ENCODE results near the gene PDC.
"Not testable (repeated sequence)": the region's sequence is repeated elsewhere in the genome, so short reads cannot be mapped to it uniquely, and the experiment has no call there.

The PDC gene

GRCh38 chr1:186465491-186465890 is 4.6 kb upstream of the PDC start:
- not testable (repeated sequence) for DNase-seq

DNA sequence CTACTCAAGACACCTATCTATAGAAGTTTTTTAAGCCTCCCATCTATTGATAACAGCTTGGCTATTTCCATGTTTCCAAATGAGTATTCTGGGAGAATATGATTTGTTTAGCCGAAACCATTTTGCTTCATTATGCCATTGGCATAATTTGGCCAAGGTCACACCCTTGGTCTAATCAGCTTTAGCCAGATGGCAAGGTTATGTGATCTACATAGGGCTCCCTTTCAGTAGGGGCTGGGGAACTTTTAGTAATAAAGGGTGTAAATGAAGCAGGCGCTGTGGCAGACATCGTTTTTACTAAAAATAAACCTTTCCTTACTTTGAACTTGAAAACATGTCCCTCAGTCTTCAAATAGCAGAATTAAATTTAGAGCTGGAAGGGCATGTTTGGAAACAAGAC is 3.0 kb upstream of the PDC start:
- DNase-seq: no peak

GRCh38 chr1:186463511-186463910 is 2.6 kb upstream of the PDC start:
- no peak for DNase-seq

GRCh38 chr1:186459161-186459560 is 1.8 kb downstream of the PDC start:
- DNase-seq: not testable (repeated sequence)

GRCh38 chr1:186456729-186457255 is 4.1 kb downstream of the PDC start:
- no peak for DNase-seq

- DNase-seq: no peak
Observed at GRCh38 chr1:186454981-186455380, 5.9 kb downstream of the PDC start.

DNA sequence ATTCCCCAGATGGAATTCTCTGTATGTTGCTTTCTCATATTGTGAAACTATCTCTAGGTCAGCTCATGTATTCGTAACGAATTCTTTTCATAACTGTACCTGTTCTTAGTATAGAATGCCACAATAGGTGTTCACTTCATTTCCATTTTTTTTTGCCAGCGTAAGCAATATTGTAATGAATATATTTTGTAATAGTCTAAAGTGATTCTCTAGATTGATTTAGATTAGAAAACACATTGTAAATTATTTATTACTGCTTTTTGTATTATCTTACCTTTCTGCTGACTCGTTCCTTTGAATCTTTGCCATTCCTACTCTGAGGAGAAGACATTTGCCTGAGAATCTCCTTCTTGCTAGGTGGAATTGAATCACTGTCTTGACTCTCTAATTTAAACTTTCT is 14.8 kb downstream of the PDC start:
- DNase-seq: no peak

DNA sequence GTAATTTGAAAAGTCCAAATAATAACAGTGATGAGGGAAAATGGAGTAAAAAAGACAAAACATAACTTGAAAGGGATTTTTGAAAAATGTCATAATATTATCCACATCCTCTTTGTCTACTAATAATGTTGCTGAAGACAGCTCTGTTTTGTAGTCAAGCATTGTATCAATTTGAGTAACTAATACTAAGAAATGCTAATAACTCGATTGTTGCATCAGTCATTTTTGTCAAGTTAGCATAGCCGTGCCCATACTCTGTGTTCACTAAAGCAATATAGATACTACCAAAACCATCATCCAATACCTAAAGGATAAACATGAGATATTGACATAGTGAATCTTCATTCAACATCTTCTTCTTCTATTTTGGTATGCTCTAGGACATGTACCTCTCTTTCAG is 17.3 kb downstream of the PDC start:
- DNase-seq: no peak

- no peak for DNase-seq
Observed at GRCh38 chr1:186442651-186443375, 18.1 kb downstream of the PDC start.

DNA sequence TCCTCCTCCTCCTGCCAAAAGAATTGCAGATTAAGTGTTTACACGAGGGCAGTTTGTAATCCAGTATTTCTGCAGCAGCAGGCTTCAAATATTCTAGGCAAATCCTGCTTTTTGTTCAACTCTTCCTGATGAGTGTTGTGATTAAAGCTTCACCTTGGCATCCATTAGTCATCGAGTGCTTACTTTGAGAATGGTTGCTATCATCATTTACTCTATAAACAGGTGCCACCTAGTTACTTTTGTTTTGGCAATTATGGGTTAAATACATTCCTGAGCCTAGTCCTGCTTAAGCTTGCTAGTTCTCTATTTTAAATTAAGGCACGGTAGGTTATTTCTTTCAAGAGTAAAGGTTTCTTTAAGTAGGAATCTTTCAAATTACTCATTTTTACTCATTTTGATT is 20.3 kb downstream of the PDC start:
- DNase-seq: no peak

GRCh38 chr1:186438567-186438966 is 22.3 kb downstream of the PDC start:
- DNase-seq: no peak

GRCh38 chr1:186435336-186435735 is 25.6 kb downstream of the PDC start:
- no peak for DNase-seq

DNA sequence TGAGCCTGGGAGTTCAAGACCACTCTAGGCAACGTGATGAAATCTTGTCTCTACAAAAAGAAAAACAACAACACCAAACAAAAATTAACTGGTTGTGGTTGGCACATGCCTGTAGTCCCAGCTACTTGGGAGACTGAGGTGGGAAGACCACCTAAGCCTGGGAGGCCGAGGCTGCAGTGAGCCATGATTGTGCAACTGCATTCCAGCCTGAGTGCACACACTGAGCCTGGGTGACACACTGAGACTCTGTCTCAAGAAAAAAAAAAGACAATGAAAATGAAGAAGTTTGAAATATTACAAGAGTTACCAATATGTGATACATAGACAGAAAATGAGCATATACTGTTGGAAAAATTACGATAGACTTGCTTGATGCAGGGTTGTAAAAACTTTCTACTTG is 31.9 kb downstream of the PDC start:
- no peak for DNase-seq

GRCh38 chr1:186426118-186426517 is 34.8 kb downstream of the PDC start:
- no peak for DNase-seq

DNA sequence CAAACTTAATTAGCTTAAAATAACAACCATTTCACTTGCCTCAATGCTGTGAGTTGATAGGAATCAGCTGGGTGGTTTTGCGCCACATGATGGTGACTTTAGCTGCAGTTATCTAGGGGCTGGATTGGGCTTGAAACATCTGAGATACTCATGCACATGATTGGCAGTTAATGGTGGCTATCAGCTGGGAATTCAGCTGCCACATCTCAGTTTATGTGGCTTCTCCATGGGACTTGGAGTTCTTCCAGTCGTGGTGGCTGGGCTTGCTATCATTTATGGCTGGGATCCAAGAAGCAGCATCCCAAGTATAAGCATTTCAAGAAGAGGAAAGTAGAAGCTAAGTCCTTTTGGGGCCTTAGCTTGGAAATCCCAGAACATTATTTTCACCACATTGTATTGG is 36.4 kb downstream of the PDC start:
- no peak for DNase-seq

GRCh38 chr1:186421446-186421845 is 39.5 kb downstream of the PDC start:
- DNase-seq: no peak

GRCh38 chr1:186420923-186421322 is 40.0 kb downstream of the PDC start:
- no peak for DNase-seq

DNA sequence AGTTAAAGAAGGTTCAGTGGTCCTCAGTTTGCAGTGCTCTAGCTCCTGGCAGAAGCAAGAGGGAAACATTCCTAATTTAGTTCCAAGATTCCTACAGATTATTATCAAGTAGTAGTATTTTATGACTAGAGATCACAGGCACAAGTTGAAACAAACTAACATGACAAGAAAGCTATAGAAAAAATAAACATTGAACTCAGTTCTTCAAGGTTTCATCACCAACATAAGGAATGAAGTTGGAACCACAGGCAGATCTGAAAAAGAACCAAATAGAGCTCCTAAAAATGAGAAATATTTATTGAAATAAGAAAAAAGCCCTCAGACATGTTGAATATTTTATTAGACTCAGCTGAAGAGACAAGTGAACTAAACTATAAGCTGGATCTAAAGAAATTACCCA is 40.6 kb downstream of the PDC start:
- DNase-seq: no peak

DNA sequence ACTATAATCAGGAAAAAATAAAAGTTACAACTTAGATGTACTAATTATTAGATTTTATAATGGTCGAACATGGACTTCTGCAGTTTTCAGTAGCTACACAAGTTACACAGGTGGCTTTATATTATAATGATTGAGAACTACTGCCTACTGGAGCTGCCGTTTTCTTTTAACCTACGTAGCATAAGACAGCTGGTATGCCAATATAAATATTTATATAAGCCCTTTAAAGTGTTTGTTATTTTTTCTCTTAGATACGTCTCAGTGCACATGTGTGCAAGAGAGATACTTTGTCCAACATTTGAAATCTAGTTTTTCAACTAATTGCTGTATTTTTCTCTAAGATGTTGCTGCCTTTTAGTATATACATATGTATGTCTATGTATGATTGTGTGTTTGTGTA is 42.4 kb downstream of the PDC start:
- no peak for DNase-seq

GRCh38 chr1:186413319-186413718 is 47.6 kb downstream of the PDC start:
- DNase-seq: no peak

DNA sequence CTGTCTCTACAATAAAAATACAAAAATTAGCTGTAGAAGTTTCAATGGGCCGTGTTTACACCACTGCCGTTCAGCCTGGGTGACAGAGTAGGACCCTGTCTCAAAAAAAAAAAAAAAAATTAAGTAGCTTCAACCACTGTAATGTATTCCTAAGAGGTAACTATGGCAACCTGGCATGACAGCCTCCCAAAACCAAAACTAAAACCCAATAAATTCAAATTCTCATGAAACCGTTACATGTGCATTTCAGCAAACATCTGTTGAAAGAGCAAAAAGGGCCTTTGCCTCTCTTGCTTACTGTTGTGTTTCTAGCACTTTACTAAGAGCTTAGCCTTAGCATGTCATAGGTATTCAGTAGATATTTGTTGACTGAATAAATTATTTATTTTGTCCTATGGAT is 51.8 kb downstream of the PDC start:
- no peak for DNase-seq

DNA sequence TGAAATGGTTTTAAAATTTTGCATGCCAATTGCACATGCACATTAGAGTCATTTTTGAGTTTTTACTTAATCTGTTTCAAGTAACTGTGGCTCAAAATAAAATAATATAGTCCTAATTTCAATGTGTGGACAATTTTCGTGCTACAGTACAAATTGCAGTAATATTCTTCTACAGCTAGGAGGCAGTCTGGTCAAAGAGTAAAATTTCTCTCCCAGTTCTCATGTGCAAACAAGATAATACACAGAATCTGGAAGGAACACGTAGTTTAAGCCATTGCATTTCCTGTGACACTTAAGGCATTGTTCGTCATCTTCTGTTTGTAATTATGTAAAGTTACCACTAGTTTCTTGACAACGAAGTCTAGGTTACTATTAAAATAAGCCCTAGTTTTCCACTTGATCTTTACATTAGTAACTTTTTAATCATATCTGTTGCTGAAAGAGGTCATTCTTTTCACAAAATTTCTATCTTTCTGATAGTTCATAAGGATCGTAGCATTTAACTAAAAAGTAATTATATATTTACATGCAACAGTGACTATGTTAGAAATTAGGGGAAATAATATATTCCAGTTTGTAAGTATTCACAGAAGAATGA is 56.4 kb downstream of the PDC start:
- DNase-seq: no peak

DNA sequence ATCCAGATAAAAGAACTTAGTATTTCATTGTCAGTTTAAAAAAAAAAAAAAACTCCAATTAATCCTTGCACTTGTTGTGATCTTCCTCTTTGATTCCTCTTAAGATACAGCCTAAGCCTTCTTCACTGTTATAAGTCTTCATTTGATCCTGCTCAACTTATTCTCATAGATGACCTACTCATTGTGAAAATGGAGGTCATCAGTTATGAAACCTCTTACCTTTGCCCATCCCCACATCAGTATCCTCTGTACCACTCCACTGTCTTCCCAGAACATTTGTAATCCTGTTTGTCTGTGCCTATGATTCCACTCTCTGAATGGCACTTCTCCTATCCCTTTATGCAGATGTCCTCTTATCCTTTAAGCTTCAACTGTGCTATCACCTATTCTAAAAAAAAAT is 57.3 kb downstream of the PDC start:
- DNase-seq: no peak

DNA sequence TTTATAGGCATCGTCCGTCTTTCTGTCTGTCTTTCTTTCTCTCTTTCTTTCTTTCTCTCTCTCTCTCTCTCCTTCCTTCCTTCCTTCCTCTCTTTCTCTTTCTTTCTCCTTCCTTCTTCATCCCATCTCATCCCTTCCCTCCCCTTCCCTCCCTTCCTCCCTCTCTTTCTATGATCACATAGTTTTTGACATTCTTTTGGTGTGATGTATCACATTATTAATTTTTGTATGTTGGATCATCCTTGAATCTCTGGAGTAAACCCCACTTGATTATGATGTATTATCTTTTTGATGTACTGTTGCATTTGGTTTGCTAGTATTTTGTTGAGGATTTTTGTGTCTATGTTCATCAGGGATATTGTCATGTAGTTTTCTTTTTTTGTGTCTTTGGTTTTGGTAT is 59.5 kb downstream of the PDC start:
- not testable (repeated sequence) for DNase-seq
